ENCODE data around the gene OGDHL. TPM values are rescaled to one million over a fixed set of nuclear protein-coding genes. Genes with fewer than 3 reads are reported as not detected.

The OGDHL gene
- total RNA-seq, 1 experiment from 2014 or later, result 22.6 TPM

DNA sequence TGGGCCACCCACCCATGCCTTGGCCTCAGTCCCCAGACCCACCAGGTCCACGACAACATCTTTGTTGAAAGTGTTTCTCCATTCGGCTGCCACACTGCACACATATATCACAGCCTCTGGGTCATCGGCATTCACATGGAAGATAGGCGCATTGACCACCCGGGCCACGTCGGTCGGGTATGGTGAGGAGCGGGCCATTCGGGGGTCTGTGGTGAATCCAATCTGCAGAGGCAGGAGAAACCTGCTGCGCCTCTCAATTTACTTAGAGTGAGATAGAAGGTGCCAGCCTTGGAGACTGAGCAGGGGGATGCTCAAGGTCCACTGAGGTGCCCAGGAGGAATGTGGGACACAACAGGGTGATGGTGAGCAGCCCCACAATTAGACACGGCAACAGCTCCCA, 16.4 kb downstream of the OGDHL start:
- no peaks in the 10 kb centered on the region for H3K4me1 Mint-ChIP-seq
- Histone ChIP-seq H3K18ac (ENCODE audit: insufficient read length, low read depth, low read length) (no peak overlapping the region), H2BK12ac (ENCODE audit: insufficient read length, low read depth, low read length) (no peak overlapping the region), H3K9ac (ENCODE audit: extremely low read depth, insufficient read length, low read length) (no peak overlapping the region), H3K23ac (ENCODE audit: insufficient read length, low read depth, low read length) (no peak overlapping the region), H2BK20ac (ENCODE audit: low read depth, low read length, poor library complexity, severe bottlenecking) (no peak overlapping the region), H3K14ac (ENCODE audit: insufficient read depth, low read length) (no peak overlapping the region), H2BK5ac (ENCODE audit: insufficient read length, low read length) (no peak overlapping the region), H3K79me1 (ENCODE audit: insufficient read depth, low read depth, low read length, poor library complexity, severe bottlenecking) (no peaks in the 10 kb centered on the region), H2BK120ac (ENCODE audit: low read depth, low read length, poor library complexity, severe bottlenecking) (no peak overlapping the region), H2AFZ (ENCODE audit: low read length) (no peak overlapping the region), H3K56ac (ENCODE audit: insufficient read length, low read depth, low read length) (no peak overlapping the region), H3T11ph (ENCODE audit: low read length) (no peak overlapping the region), H4K8ac (replicated peaks; ENCODE audit: insufficient read length, low read depth, low read length) (no peak overlapping the region), H3K79me2 (ENCODE audit: insufficient read depth, low read length) (no peaks in the 10 kb centered on the region), H3K4ac (ENCODE audit: low read depth, low read length) (no peak overlapping the region), H2BK15ac (ENCODE audit: low read depth, low read length) (no peak overlapping the region), H4K91ac (ENCODE audit: insufficient read length, low read depth, low read length) (no peak overlapping the region), H3K27ac (ENCODE audit: insufficient read length, low read depth, low read length) (no peak overlapping the region), H3K4me1 (ENCODE audit: insufficient read depth, low read length) (no peaks in the 10 kb centered on the region), H3K23me2 (ENCODE audit: insufficient read length, low read depth, low read length, poor library complexity, severe bottlenecking) (no peaks in the 10 kb centered on the region), H3K27me3 (ENCODE audit: insufficient read depth, low read length) (no peaks in the 10 kb centered on the region), H4K20me1 (ENCODE audit: control insufficient read depth, insufficient read depth, insufficient read length) (peaks cover 3% of the 10 kb centered on the region), H3K4me2 (ENCODE audit: insufficient read depth, insufficient read length, low read length) (no peak overlapping the region), H3K9me3 (ENCODE audit: control insufficient read depth, low read depth, low read length) (no peaks in the 10 kb centered on the region), H4K5ac (ENCODE audit: insufficient read length, low read depth, low read length) (no peak overlapping the region), H2AK5ac (ENCODE audit: insufficient read length, low read length) (no peak overlapping the region)
- H3K9me3 Mint-ChIP-seq, result peaks cover 3 to 5% of the 10 kb centered on the region in 2 experiments; a peak in 2 of 5 replicates
- no CpG with 5 or more reads among the region's 12 CpGs for WGBS (ENCODE audit: extremely low coverage, insufficient read length, low lambda C conversion rate)
- H3K36me3 Mint-ChIP-seq (ENCODE audit: insufficient read depth in 1 of 3, low read depth in 3 of 3), result peaks cover 9 to 38% (median 15%) of the 10 kb centered on the region in 3 experiments; a peak in 5 of 7 replicates
- H3K27ac Mint-ChIP-seq, result no peak overlapping the region; a peak in 1 of 7 replicates
- no peaks in the 10 kb centered on the region; the same call in 1 of the 2 replicates for H3K27me3 Mint-ChIP-seq (ENCODE audit: low read depth)
- no peak overlapping the region for H3K4me3 Mint-ChIP-seq
- TF ChIP-seq, protein P1, sequence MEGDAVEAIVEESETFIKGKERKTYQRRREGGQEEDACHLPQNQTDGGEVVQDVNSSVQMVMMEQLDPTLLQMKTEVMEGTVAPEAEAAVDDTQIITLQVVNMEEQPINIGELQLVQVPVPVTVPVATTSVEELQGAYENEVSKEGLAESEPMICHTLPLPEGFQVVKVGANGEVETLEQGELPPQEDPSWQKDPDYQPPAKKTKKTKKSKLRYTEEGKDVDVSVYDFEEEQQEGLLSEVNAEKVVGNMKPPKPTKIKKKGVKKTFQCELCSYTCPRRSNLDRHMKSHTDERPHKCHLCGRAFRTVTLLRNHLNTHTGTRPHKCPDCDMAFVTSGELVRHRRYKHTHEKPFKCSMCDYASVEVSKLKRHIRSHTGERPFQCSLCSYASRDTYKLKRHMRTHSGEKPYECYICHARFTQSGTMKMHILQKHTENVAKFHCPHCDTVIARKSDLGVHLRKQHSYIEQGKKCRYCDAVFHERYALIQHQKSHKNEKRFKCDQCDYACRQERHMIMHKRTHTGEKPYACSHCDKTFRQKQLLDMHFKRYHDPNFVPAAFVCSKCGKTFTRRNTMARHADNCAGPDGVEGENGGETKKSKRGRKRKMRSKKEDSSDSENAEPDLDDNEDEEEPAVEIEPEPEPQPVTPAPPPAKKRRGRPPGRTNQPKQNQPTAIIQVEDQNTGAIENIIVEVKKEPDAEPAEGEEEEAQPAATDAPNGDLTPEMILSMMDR (conservative IDR thresholded peaks at IDR 0.05), result no peak
- DNase-seq, result no peak

Measured in H9 (cell line).